PFSK-1 (cell line): ENCODE results near the gene RBM47.

ENCODE experiments used
- POLR2AphosphoS5 ChIP-seq: IDR thresholded peaks from 2 replicates; pipeline ENCODE4 v1.6.1; 2012; ENCODE audit warnings: low read depth, mild to moderate bottlenecking, control low read depth, low read length, moderate library complexity
- TF ChIP-seq, protein P1 (sequence below), 2 experiments: IDR thresholded peaks; 2 replicates each; pipeline versions ENCODE4 v1.6.1 to v1.8.0; 2011 to 2012; ENCODE audit warnings: low read depth in 2 of 2, low read length in 2 of 2, control low read depth in 1 of 2, inconsistent platforms in 1 of 2, mild to moderate bottlenecking in 1 of 2, moderate library complexity in 1 of 2; ENCODE audit not compliant: insufficient read depth in 1 of 2

DNA sequence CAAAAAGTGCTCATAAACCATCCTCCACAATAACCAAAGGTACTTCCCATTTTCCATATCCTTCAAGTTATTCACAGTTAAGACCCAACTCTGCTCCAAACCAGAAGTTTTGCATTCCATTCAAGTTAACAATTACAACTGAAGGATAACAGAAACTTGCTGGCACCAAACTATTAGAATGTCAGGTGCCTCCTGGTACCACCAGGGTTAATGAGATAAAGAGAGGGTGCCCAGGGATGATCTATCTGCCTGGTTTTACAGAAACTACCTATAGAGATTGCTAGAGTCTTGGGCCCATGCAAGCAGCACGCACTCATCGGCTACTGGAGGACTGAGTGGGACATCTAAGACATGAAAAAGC lies 114.6 kb downstream of the RBM47 start:
- TF ChIP-seq, protein P1, sequence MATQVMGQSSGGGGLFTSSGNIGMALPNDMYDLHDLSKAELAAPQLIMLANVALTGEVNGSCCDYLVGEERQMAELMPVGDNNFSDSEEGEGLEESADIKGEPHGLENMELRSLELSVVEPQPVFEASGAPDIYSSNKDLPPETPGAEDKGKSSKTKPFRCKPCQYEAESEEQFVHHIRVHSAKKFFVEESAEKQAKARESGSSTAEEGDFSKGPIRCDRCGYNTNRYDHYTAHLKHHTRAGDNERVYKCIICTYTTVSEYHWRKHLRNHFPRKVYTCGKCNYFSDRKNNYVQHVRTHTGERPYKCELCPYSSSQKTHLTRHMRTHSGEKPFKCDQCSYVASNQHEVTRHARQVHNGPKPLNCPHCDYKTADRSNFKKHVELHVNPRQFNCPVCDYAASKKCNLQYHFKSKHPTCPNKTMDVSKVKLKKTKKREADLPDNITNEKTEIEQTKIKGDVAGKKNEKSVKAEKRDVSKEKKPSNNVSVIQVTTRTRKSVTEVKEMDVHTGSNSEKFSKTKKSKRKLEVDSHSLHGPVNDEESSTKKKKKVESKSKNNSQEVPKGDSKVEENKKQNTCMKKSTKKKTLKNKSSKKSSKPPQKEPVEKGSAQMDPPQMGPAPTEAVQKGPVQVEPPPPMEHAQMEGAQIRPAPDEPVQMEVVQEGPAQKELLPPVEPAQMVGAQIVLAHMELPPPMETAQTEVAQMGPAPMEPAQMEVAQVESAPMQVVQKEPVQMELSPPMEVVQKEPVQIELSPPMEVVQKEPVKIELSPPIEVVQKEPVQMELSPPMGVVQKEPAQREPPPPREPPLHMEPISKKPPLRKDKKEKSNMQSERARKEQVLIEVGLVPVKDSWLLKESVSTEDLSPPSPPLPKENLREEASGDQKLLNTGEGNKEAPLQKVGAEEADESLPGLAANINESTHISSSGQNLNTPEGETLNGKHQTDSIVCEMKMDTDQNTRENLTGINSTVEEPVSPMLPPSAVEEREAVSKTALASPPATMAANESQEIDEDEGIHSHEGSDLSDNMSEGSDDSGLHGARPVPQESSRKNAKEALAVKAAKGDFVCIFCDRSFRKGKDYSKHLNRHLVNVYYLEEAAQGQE (IDR thresholded peaks at IDR 0.05; ENCODE audit: insufficient read depth in 1 of 2, low read depth in 2 of 2, low read length in 2 of 2): no peak
- no peak for TF ChIP-seq POLR2AphosphoS5
